Stimulated activated CD4-positive, alpha-beta T cell treated with anti-CD3 and anti-CD28 coated beads, Interleukin-4, amount 100 ng/mL, for 4 hours (primary cell): Measurements from ENCODE around the gene KCMF1.
A peak's percentile ranks its signal among the peaks of the same experiment; 100 is the strongest.

Experiments
- DNase-seq, 2 experiments: peaks; one replicate each; pipeline ENCODE4 v3.0.0-alpha.2; 2020

KCMF1 gene

GRCh38 chr2:85032621-85033020, 61.7 kb downstream of the KCMF1 start:
- DNase-seq: no peak

DNA sequence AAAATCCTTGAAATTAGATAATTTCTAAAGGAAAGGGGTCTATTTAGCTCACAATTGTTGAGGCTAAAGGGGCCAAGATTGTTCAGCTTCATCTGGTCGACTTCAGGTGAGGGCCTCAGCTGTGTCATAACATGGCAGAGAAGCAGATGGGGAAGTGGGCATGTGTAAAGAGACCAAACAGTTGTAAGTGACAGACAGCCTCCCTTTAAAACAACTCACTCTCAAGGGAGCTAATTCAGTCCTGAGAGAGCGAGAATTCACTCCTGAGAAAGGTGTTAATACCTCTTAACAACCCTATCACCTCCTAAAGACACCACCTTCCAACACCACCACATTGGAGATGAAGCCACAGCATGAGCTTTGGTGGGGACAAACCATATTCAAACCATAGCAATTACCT, 62.4 kb downstream of the KCMF1 start:
- no peak for DNase-seq

- no peak for DNase-seq
These were observed 63.2 kb downstream of the KCMF1 start for GRCh38 chr2:85034158-85034557.

DNA sequence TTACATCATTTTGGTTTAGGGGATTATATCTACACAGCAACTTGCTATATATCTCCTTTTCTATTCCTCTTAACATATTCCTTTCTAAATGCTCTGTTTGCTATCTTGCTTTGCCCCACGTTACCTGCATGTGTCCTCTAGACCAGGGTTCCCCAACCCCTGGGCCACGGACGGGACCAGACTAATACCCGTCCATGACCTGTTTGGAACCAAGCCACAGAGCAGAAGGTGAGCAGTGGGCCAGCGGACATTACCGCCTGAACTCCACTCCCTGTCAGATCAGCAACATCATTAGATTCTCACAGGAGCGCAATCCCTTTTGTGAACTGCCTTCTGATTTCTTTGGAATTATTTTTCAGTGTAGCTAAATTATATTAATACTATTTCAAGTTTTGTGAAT, 66.7 kb downstream of the KCMF1 start:
- no peak for DNase-seq

- DNase-seq: no peak
These were observed 71.4 kb downstream of the KCMF1 start for GRCh38 chr2:85042330-85042729.

DNA sequence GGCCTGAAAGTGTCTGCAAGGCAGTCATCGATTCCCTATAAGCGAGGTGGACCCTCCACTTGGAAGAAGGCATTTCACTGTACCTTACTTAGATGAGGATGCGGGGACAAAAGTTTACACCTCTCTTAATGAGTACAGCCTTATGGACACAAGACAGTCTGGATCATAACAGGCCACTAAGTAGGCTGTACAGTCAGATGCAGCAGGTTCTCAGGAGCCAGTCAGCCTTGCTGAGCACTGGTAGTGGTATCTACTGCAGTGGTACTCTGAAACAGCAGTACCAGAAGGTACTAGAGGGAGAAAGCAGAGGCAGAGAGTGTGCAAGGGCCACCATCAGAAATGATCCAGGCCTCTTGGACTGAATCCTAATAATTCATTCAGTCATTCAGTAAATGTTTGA, 77.6 kb downstream of the KCMF1 start:
- no peak for DNase-seq

GRCh38 chr2:85049236-85049635, 78.3 kb downstream of the KCMF1 start:
- no peak for DNase-seq

DNA sequence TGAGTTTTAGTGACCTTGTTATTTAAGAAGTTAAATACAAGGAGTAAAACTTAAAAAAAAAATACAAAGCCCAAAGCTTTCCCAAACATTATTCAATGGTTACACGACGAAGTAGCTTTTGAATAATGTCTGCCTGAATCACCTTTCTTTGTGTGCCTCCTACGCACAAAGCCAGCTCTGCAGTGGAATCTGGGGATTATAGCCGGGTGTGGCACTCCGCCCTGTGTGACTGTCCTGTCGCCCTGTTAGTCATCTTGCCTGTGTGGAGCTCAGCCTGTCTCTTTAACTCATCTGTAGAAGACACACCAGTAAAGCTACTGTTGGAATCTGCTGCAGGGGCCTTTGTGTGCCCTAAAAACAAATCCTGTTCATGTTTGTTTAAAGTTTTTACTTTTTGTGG, 82.8 kb downstream of the KCMF1 start:
- DNase-seq: peak in 1 of 2 experiments; percentile 26

- DNase-seq: no peak
These were observed 86.4 kb downstream of the KCMF1 start for GRCh38 chr2:85057226-85057962.

DNA sequence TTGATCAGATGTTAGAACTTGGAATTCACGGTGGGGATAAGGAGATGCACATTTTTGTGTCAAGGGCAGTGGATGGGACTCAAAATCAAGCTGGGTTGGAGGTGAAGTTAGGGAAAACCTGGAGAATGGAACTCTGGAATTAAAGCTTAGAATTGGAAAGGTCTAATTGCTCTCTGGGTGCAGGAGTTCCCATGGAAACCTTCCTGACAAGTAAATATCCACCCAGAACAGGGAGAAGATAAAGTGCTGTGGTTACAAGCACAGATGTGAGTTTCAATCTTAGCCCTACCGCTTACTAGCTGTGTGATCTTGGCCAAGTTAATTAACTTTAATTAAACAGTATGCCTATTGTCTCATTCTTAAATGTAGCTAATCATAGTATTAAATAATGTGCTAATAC, 90.9 kb downstream of the KCMF1 start:
- DNase-seq: no peak

GRCh38 chr2:85062565-85062964, 91.6 kb downstream of the KCMF1 start:
- DNase-seq: no peak

GRCh38 chr2:85063981-85064599, 93.1 kb downstream of the KCMF1 start:
- no peak for DNase-seq

- DNase-seq: no peak
These were observed 94.1 kb downstream of the KCMF1 start for GRCh38 chr2:85064927-85065577.

- no peak for DNase-seq
These were observed 95.2 kb downstream of the KCMF1 start for GRCh38 chr2:85066006-85066740.

DNA sequence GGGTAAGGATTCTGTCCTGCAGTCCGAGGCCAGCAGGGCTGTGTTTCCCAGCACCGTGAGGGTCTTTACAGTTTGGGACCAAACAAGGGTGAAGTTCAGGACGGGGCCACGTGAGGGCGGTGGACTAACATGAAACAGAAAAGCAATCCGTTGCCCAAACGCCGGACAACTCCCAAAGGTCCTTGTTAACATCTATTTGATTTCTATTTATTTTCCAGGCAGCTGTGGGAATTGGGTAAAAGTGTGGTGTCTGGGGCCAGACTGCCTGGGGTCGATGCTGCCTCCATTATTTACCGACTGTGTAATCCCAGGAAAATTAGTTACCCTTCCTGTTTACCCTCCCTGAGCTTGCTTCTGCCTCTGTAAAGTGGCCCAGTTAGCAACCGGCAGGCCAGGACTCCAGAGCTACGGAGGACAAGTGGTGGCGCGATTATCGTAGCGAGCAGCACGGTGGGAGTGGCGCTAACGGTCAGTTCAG, 96.0 kb downstream of the KCMF1 start:
- peak in 1 of 2 experiments; percentile 32 for DNase-seq

DNA sequence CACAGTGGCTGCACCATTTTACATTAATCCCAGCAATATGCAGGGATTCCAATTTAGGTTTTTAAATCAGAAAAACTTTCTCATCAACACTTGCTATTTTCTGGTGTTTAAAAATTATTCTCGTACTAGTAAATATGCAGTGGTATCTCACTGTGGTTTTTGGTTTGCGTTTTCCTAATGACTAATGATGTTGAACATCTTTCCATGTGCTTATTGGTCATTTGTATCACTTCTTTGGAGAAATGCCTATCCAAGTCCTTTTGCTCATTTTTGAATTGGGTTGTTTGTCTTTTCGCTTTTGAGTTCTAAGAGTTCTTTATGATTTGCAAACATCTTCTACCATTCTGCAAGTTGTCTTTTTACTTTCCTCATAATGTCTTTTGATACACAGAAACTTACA, 100.1 kb downstream of the KCMF1 start:
- no peak for DNase-seq

GRCh38 chr2:85073033-85073432, 102.1 kb downstream of the KCMF1 start:
- no peak for DNase-seq

DNA sequence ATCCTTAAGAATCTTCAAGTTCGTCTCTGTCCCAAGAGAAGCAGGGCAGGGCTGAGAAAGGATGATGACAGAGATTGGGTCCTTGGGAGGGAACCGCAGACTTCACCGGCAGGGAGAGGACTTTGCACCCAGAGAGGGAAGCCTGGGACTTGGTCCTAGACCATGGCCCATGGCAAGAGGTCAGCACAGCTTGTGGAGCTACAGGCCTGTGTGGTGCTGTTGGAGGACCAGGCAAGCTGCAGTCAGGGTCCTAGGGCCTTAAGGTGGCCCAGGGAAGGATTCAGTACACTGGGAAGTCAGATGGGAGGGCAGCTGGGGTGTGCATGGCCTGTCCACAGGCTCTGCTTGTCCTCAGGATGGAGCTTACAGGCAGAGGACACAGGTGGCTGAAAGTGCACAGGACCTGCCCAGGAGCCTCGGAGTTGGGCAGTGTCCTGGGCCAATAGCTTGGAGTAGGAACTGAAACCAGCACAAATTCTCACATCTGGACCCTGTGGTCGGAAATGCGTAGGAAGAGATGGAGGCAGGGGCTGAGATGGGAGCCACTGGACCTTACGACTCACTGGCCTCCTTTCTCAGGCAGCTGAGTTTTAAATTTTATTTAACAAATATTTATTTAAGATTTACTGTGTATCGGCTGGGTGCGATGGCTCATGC, 105.8 kb downstream of the KCMF1 start:
- no peak for DNase-seq

GRCh38 chr2:85077859-85078419, 107.0 kb downstream of the KCMF1 start:
- no peak for DNase-seq

- DNase-seq: no peak
These were observed 107.6 kb downstream of the KCMF1 start for GRCh38 chr2:85078536-85078935.

DNA sequence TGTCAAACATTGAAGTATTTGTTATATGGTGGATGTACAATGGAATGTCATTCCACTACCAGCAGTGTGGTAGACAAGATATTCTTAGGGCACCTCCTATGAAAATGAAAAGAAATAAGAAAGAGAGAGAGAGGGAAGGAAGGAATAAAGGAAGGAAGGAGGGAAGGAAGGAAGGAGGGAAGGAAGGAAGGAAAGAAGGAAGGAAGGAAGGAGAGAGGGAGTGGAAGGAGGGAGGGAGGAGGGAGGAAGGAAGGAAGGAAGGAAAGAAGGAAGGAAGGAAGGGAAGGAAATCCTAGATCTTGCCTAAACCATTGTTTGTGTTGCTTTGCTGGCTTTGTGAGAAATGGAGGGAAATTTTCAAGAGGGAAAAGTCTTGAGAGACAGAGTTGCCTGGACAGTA, 112.1 kb downstream of the KCMF1 start:
- no peak for DNase-seq

GRCh38 chr2:85085563-85085962, 114.6 kb downstream of the KCMF1 start:
- no peak for DNase-seq

DNA sequence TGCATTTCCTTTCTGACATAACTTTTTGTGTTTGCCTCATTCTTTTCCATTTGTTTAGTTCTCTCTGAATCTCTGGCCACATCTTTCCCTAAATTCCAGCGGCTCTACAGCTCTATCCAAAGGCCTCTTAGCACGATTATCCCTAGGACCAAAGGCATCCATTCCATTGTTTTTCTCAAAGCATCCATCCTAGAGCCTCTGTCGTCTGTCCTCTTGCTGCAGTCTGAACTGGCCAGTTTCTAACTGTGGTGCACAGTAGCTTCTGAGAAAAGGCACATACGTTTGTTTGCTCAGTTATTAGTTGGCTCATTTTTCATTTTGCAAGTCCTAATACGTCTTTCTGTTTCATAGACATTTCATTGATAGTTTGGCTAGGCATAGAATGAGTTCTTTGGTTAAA, 116.6 kb downstream of the KCMF1 start:
- no peak for DNase-seq
